Measurements from ENCODE around the gene RNF19B. TPM values are rescaled to one million over a fixed set of nuclear protein-coding genes. Genes with fewer than 3 reads are reported as not detected.
"Not testable (repeated sequence)": the region's sequence is repeated elsewhere in the genome, so short reads cannot be mapped to it uniquely, and the experiment has no call there.

Gene RNF19B
- total RNA-seq, 4 donors from 2014 or later, result 13.9 to 22.9 (median 17.2) TPM

- no peak for DNase-seq (ENCODE audit: low spot score in 2 of 2)
- 57 to 67% methylated on average over 4 of the region's 4 CpGs for WGBS, 2 donors
- Histone ChIP-seq H3K4me1 (peaks cover 0 to 39% (median 16%) of the 10 kb centered on the region in 4 donors), H3K27ac (no peak overlapping the region), H3K9me3 (no peaks in the 10 kb centered on the region), H3K36me3 (no peaks in the 10 kb centered on the region), H3K27me3 (no peaks in the 10 kb centered on the region), H3K4me3 (no peak overlapping the region)
- TF ChIP-seq EP300 (IDR thresholded peaks at IDR 0.05) (no peak), POLR2A (IDR thresholded peaks at IDR 0.05) (no peak)
- TF ChIP-seq, protein P1, sequence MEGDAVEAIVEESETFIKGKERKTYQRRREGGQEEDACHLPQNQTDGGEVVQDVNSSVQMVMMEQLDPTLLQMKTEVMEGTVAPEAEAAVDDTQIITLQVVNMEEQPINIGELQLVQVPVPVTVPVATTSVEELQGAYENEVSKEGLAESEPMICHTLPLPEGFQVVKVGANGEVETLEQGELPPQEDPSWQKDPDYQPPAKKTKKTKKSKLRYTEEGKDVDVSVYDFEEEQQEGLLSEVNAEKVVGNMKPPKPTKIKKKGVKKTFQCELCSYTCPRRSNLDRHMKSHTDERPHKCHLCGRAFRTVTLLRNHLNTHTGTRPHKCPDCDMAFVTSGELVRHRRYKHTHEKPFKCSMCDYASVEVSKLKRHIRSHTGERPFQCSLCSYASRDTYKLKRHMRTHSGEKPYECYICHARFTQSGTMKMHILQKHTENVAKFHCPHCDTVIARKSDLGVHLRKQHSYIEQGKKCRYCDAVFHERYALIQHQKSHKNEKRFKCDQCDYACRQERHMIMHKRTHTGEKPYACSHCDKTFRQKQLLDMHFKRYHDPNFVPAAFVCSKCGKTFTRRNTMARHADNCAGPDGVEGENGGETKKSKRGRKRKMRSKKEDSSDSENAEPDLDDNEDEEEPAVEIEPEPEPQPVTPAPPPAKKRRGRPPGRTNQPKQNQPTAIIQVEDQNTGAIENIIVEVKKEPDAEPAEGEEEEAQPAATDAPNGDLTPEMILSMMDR (IDR thresholded peaks at IDR 0.05), result no peak
These were observed 35.9 kb upstream of the RNF19B start for GRCh38 chr1:33000427-33001026.

DNA sequence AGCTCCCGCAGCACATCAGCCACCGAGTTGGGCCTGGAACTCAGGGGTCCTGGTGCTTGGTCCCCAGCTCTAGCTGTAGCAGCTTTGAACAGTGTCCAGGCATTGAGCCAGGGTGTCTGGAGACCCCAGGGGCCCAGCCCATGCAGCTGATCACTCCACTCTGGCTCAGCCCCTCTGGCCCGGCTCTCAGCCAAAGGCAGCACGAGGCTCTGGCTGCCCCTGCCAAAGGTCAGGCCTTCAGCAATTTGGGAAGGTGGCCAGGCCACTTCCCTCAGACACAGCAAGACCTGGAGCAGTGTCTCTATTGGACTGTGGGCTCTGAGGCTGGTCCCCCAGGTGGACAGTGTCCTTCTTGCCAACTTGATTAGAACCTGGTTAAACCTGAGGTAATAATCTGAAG is 34.4 kb upstream of the RNF19B start:
- H3K36me3 ChIP-seq, result no peaks in the 10 kb centered on the region
- no peaks in the 10 kb centered on the region for H3K9me3 ChIP-seq
- TF ChIP-seq, protein P1 (IDR thresholded peaks at IDR 0.05), result no peak
- TF ChIP-seq POLR2A (IDR thresholded peaks at IDR 0.05) (no peak), EP300 (IDR thresholded peaks at IDR 0.05) (no peak)
- WGBS, 2 donors, result 35 to 47% methylated on average over 4 of the region's 4 CpGs
- no peak for DNase-seq (ENCODE audit: low spot score in 2 of 2)
- no peak overlapping the region for H3K4me3 ChIP-seq
- peaks cover 0 to 38% (median 13%) of the 10 kb centered on the region in 4 donors for H3K4me1 ChIP-seq
- H3K27ac ChIP-seq, result no peak overlapping the region
- no peaks in the 10 kb centered on the region for H3K27me3 ChIP-seq

- no peaks in the 10 kb centered on the region for H3K27me3 ChIP-seq
- WGBS, 2 donors, result 77% methylated on average over 5 of the region's 5 CpGs
- no peak overlapping the region for H3K4me3 ChIP-seq
- no peaks in the 10 kb centered on the region for H3K9me3 ChIP-seq
- H3K36me3 ChIP-seq, result no peaks in the 10 kb centered on the region
- H3K4me1 ChIP-seq, result peaks cover 0 to 47% (median 18%) of the 10 kb centered on the region in 4 donors
- TF ChIP-seq POLR2A (IDR thresholded peaks at IDR 0.05) (no peak), EP300 (IDR thresholded peaks at IDR 0.05) (no peak)
- TF ChIP-seq, protein P1 (IDR thresholded peaks at IDR 0.05), result no peak
- DNase-seq (ENCODE audit: low spot score in 2 of 2), result no peak
- H3K27ac ChIP-seq, result peak overlapping the region in 2 of 4 donors; percentile 20 to 64
These were observed 33.5 kb upstream of the RNF19B start for GRCh38 chr1:32998064-32998463.

GRCh38 chr1:32997381-32997891 is 32.8 kb upstream of the RNF19B start:
- no peaks in the 10 kb centered on the region for H3K36me3 ChIP-seq
- peak overlapping the region in 2 of 4 donors; percentile 20 to 64 for H3K27ac ChIP-seq
- no peaks in the 10 kb centered on the region for H3K9me3 ChIP-seq
- H3K27me3 ChIP-seq, result no peaks in the 10 kb centered on the region
- peaks cover 0 to 53% (median 24%) of the 10 kb centered on the region in 4 donors for H3K4me1 ChIP-seq
- no peak for DNase-seq (ENCODE audit: low spot score in 2 of 2)
- TF ChIP-seq EP300 (IDR thresholded peaks at IDR 0.05) (no peak), POLR2A (IDR thresholded peaks at IDR 0.05) (no peak)
- TF ChIP-seq, protein P1 (IDR thresholded peaks at IDR 0.05), result no peak
- H3K4me3 ChIP-seq, result no peak overlapping the region
- WGBS, 2 donors, result 40 to 42% methylated on average over 2 of the region's 2 CpGs

GRCh38 chr1:32993324-32993636 is 28.7 kb upstream of the RNF19B start:
- not testable (repeated sequence) for H3K36me3 ChIP-seq; H3K9me3 ChIP-seq; H3K27me3 ChIP-seq; DNase-seq (ENCODE audit: low spot score in 2 of 2); H3K4me3 ChIP-seq
- H3K4me1 ChIP-seq, result peaks cover 0 to 73% (median 42%) of the 10 kb centered on the region in 4 donors
- 95 to 96% methylated on average over 8 of the region's 8 CpGs for WGBS, 2 donors
- peak overlapping the region in 3 of 4 donors; percentile 69 to 80 (median 70) for H3K27ac ChIP-seq

All from tibial nerve (tissue), 4 donors.